Measurements from ENCODE around the gene TMEM178A. TPM values are rescaled to one million over a fixed set of nuclear protein-coding genes. Genes with fewer than 3 reads are reported as not detected.

The TMEM178A gene
- total and polyA plus RNA-seq, 2 of the 4 experiments (the other 2 are of a cell fraction), result 0.18 to 1.8 TPM

GRCh38 chr2:39739386-39739785 is 73.7 kb downstream of the TMEM178A start:
- Histone ChIP-seq H4K91ac (ENCODE audit: insufficient read depth, low read depth, low read length) (peak overlapping the region; percentile 33; the same call in 1 of the 2 replicates), H2AK9ac (replicated peaks; ENCODE audit: low read depth, low read length, poor library complexity) (no peak overlapping the region), H4K5ac (ENCODE audit: low read depth, low read length) (no peak overlapping the region), H4K8ac (ENCODE audit: low read depth in 2 of 2, low read length in 2 of 2) (peak overlapping the region in 1 of 2 experiments; percentile 6; a peak in 1 of 4 replicates), H2BK5ac (ENCODE audit: low read depth, low read length, poor library complexity, severe bottlenecking) (peak overlapping the region; percentile 48), H3K36me3 (ENCODE audit: control insufficient read depth, insufficient read depth, low read length) (peaks cover 4% of the 10 kb centered on the region; the same call in 1 of the 2 replicates), H3K9ac (ENCODE audit: low read depth, low read length) (no peak overlapping the region), H3K18ac (ENCODE audit: low read depth, low read length) (no peak overlapping the region; the same call in 1 of the 2 replicates), H3K9me1 (ENCODE audit: insufficient read depth, low read length) (peaks cover 17% of the 10 kb centered on the region), H3K4me1 (ENCODE audit: control insufficient read depth, insufficient read depth, low read length) (peaks cover 24% of the 10 kb centered on the region), H3K56ac (ENCODE audit: extremely low read depth, insufficient read depth, low read length) (no peak overlapping the region), H2BK20ac (ENCODE audit: low read depth, low read length) (no peak overlapping the region; the same call in 1 of the 2 replicates), H3K23ac (ENCODE audit: low read depth, low read length) (no peak overlapping the region), H3K9me3 (ENCODE audit: control insufficient read depth, insufficient read depth, low read length) (no peaks in the 10 kb centered on the region), H2AK5ac (ENCODE audit: low read depth, low read length) (peak overlapping the region; percentile 68; the same call in 1 of the 2 replicates), H3K4me3 (ENCODE audit: insufficient read depth, low read depth, low read length) (no peak overlapping the region), H3K4ac (ENCODE audit: low read depth, low read length) (peak overlapping the region; percentile 31; the same call in 1 of the 2 replicates), H2AFZ (replicated peaks; ENCODE audit: low read length, poor library complexity) (no peak overlapping the region), H3K27ac (ENCODE audit: insufficient read depth, low read length) (no peak overlapping the region), H3K27me3 (ENCODE audit: control insufficient read depth, insufficient read depth, low read length) (no peaks in the 10 kb centered on the region), H2BK120ac (ENCODE audit: low read depth, low read length) (peak overlapping the region; percentile 21; the same call in 1 of the 2 replicates), H3K4me2 (ENCODE audit: low read depth, low read length) (no peak overlapping the region), H4K20me1 (ENCODE audit: insufficient read depth, low read length) (peaks cover 4% of the 10 kb centered on the region), H3K14ac (replicated peaks; ENCODE audit: low read depth, low read length) (peak overlapping the region; percentile 23; the same call in 1 of the 2 replicates), H2BK15ac (ENCODE audit: low read depth, low read length) (0 out of 3 replicates have a peak overlapping the region, but pooled peaks have one; percentile 26), H3K79me1 (ENCODE audit: low read depth in 1 of 2, low read length in 2 of 2) (peaks cover 13 to 42% of the 10 kb centered on the region in 2 experiments; a peak in 3 of 4 replicates)
- TF ChIP-seq, protein P1, sequence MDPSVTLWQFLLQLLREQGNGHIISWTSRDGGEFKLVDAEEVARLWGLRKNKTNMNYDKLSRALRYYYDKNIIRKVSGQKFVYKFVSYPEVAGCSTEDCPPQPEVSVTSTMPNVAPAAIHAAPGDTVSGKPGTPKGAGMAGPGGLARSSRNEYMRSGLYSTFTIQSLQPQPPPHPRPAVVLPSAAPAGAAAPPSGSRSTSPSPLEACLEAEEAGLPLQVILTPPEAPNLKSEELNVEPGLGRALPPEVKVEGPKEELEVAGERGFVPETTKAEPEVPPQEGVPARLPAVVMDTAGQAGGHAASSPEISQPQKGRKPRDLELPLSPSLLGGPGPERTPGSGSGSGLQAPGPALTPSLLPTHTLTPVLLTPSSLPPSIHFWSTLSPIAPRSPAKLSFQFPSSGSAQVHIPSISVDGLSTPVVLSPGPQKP (IDR thresholded peaks at IDR 0.05; ENCODE audit: borderline replicate concordance, low read depth, low read length), result no peak
- TF ChIP-seq BHLHE40 (IDR thresholded peaks at IDR 0.05; ENCODE audit: low read depth, low read length) (no peak), RAD21 (IDR thresholded peaks at IDR 0.05; ENCODE audit: low read length) (no peak), CEBPB (IDR thresholded peaks at IDR 0.05; ENCODE audit: low read depth, low read length) (no peak), MAFK (IDR thresholded peaks at IDR 0.05; ENCODE audit: low read depth, low read length) (no peak), RFX5 (IDR thresholded peaks at IDR 0.05; ENCODE audit: low read depth, low read length) (no peak), CHD1 (IDR thresholded peaks at IDR 0.05; ENCODE audit: low read depth, low read length) (no peak), FOS (IDR thresholded peaks at IDR 0.05; ENCODE audit: low read depth, low read length) (no peak), MAZ (IDR thresholded peaks at IDR 0.05; ENCODE audit: borderline replicate concordance, low read depth, low read length) (no peak), MXI1 (IDR thresholded peaks at IDR 0.05; ENCODE audit: borderline replicate concordance, low read depth, low read length) (no peak), POLR2A (IDR thresholded peaks at IDR 0.05; ENCODE audit: low read depth, low read length) (no peak)
- TF ChIP-seq, protein P2, sequence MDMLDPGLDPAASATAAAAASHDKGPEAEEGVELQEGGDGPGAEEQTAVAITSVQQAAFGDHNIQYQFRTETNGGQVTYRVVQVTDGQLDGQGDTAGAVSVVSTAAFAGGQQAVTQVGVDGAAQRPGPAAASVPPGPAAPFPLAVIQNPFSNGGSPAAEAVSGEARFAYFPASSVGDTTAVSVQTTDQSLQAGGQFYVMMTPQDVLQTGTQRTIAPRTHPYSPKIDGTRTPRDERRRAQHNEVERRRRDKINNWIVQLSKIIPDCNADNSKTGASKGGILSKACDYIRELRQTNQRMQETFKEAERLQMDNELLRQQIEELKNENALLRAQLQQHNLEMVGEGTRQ (IDR thresholded peaks at IDR 0.05; ENCODE audit: low read depth, low read length), result no peak
- no peak for ATAC-seq (ENCODE audit: low read depth)
- intact Hi-C loops (cut with micrococcal nuclease) (no loop called here), in situ Hi-C loops (cut with MboI; ENCODE audit: low sequenced_read_pairs) (no loop called here), dilution Hi-C loops (cut with HindIII; ENCODE audit: low sequenced_read_pairs, unreplicated experiment) (no loop called here)
- POLR2A ChIA-PET (ENCODE audit: unreplicated experiment), result no interaction called here
- DNase-seq, result no peak
- CTCF ChIA-PET, result interaction anchor here (0.8 to 1.3 kb wide), 2 partner anchors 11 to 151 kb away, joined by 3 read pairs; no protein-coding TSS in a partner anchor
- no TSS peak for BruUV-seq (replicated peaks)
- 100% methylated on average over 1 of the region's 5 CpGs; no CpG with 5 or more reads in 1 of the 2 experiments for WGBS, 2 experiments (ENCODE audit: extremely low coverage in 2 of 2, insufficient read length in 1 of 2)

Data from IMR-90 (cell line).